AG08396 (cell line): ENCODE data around the gene MCEMP1.
"Not testable (repeated sequence)": the region's sequence is repeated elsewhere in the genome, so short reads cannot be mapped to it uniquely, and the experiment has no call there.

Source experiments
- DNase-seq: peaks from one replicate; pipeline ENCODE4 v3.0.0; 2012; ENCODE audit warnings: low spot score, mixed read lengths

Gene MCEMP1

GRCh38 chr19:7643629-7644549, 33.0 kb upstream of the MCEMP1 start:
- DNase-seq, result not testable (repeated sequence)

DNA sequence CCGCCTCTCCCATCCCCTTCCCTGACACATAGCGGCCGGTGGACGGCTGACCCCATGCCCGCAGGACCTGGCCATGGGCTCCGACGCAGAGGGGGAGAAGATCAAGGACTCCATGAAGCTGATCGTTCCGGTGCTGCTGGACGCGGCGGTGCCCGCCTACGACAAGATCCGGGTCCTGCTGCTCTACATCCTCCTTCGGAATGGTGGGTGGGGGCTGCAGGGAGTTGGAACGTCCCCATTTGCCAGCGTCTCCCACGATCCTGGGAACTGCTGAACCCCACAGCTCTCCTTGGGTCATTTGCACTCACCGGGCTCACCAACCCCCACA, 32.4 kb upstream of the MCEMP1 start:
- DNase-seq, result no peak

GRCh38 chr19:7645163-7645562, 31.7 kb upstream of the MCEMP1 start:
- DNase-seq, result no peak

- DNase-seq, result no peak
These were observed 31.0 kb upstream of the MCEMP1 start for GRCh38 chr19:7645656-7646425.

DNA sequence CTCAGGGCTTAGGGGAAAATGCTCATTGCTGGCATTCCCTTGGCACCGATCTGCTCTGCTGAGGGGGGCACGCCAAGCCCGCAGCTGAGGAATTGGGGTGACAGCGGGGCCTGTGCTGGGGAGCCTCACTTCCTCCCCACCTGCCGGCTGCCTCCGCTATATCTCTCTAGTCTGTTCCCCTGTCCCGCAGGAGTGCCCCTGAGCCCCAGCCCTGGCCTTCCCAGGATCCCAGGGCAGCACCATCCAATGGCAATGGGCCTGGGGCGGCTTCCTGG, 30.5 kb upstream of the MCEMP1 start:
- DNase-seq, result no peak

DNA sequence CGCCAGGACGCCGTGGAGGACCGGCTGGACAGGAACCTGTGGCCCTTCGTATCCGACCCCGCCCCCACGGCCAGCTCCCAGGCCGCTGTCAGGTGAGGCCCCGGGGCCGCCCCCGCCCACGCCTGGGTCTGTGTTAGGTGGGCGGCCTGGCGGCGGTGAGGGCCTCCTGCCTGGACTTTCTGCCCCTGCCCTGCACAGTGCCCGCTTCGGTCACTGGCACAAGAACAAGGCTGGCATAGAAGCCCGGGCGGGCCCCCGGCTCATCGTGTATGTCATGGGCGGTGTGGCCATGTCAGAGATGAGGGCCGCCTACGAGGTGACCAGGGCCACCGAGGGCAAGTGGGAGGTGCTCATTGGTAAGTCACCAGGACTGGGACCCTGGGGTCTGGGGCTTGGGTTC, 29.7 kb upstream of the MCEMP1 start:
- DNase-seq, result no peak

DNA sequence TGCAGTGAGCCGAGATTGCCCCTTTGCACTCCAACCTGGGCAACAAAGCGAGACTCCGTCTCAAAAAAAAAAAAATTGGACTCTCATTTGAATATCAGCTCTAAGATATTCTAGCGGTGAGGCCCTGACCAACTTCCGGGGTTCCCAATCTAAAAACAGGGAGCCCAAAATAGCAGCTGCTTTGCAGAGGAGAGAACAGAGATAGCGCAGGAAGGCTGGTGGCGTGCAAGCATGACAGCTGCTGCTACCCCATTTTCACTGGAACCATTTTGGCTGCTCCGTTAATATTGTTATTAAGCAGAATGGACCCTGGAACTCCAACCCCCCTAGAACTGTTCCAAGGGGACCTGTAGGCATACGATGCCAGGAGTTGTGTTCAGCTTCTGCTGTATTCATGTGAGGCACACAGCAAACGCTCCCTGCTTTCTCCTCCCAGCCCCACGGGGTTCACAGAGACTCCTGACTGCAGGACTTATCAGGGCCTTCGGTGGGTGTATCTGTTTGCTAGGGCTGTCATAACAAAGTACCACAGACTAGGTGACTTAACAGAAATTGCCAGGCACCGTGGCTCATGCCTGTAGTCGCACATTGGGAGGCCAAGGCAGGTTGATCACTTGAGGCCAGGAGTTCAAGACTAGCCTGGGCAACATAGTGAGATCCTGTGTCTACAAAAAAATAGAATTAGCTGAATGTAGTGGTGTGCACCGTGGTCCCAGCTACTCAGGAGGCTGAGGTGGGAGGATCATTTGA, 28.4 kb upstream of the MCEMP1 start:
- no peak for DNase-seq

DNA sequence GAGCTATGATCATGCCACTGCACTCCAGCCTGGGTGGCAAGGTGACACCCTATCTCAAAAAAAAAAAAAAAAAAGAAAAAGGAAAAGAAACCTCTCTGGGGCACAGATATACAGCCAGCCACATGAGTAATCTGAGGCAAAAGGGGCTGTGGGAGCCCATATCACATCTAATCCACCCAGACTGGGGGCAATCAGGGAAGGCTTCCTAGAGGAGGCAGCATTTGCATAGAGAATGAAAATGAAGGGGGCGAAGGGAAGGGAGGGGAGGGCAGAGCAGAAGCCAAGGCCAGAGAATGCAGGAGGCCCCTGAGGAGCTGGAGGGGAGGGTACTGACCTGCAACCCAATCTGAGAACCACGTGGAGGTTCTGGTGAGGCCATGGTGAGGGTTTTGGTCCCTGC, 26.7 kb upstream of the MCEMP1 start:
- no peak for DNase-seq

DNA sequence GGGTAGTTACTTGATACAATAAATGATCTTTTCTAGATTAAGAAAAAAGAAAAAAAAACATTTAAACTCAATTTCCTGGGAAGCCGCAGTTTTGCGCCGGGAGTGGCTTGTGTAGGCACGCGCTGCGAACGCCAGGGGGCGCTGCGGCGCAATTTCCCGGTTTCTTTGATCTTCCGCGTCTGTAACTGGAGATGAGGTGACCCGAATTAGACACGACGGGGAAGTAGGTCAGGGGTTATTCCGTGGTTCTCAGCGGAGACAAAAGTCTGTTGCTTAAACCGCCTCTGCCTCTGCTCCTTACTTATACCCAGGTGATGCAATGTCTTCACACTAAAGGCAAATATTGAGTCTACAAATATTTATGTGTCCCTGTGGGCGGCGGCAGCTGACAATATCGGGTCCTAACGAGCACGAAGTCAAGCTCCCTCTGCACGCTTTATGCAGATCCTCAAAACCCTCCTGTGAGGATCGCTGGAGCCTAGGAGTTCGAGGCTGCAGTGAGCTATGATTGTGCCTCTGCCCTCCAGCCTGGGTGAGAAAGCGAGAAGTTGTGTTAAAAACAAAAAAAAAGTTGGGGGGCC, 24.7 kb upstream of the MCEMP1 start:
- peak; percentile 88 for DNase-seq

DNA sequence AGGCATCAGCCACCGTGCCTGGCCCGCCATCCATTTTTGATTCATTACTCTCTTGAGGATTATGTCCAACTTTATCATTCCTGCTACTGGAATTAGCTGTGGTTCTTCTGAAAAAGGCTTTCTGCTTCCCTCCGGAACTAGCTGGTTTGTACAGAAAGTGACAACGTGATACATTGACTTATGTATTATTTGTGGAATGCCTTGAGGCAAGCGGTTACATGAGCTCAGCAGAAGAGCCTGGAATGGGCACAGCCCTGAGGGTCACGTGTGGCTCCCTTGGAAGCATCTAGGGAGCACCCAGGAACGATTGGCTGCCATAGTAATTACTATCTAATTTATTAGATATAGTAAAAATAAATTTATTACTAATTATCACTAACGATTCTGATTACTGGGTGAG, 22.5 kb upstream of the MCEMP1 start:
- no peak for DNase-seq

DNA sequence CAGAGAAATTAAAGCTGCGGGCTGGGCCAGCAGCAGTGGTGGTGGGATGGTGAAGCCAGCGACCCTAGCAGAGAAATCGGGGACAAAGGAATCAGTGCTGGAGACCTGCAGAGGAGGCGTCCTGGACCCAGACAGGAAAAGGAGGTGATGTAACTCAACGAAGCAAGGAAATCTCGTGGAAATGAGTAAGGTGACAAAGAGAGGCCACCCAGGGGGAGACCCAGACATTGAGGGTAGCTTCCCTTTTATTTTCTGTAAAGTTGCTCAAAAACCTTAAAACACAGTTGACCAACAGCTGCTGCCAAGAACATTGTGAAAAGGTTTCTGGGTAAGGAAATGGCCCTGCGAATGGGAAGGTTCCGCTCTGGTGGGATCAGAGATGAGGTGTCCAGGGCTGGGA, 21.3 kb upstream of the MCEMP1 start:
- DNase-seq, result no peak

DNA sequence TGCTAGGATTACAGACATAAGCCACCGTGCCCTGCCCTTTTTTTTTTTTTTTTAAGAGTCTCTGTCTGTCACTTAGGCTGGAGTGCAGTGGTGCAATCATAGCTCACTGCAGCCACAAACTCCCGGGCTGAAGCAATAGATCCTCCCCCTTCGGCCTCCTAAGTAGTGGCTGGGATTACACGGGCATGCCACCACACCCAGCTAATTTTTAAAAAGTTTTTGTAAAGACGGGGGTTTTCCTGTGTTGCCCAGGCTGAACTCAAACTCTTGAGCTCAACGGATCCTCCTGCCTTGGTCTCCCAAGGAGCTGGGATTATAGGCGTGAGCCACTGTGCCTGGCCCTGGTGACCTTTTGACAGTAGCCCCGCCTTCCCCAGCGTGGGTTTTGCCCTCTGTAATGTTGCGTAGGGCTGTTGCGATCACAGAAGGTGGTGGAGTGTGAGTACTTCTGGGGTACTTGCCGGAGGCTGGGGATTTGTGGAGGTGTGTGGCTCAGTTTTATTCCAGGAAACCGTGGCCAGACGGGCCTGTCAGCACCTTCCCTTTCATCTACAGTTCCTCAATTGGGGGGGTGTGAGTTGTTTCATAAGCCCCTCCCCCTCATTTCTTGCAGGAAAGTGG, 19.6 kb upstream of the MCEMP1 start:
- DNase-seq, result no peak

DNA sequence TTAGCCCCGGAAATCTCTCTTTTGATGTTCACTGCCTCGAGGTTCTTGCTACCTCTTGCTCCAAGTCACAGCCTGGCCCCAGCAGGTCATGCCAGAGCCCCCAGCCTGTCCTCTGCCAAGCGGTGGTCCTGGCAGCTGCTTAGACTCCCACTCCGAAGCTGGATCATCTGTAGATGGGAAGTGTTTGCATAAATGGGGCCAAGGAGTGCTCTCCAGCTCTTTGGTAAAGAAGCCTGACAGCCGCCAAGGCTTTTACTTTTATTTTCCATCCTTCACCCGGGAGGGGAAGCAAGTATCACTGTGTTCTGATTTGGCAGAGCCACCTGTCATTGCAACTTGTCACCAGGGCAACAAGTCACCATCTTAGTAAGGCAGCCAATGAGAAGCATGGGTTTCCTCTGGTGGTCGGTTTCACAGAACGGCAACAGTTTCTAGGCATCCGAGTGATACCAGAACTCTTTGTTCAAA, 18.6 kb upstream of the MCEMP1 start:
- no peak for DNase-seq

DNA sequence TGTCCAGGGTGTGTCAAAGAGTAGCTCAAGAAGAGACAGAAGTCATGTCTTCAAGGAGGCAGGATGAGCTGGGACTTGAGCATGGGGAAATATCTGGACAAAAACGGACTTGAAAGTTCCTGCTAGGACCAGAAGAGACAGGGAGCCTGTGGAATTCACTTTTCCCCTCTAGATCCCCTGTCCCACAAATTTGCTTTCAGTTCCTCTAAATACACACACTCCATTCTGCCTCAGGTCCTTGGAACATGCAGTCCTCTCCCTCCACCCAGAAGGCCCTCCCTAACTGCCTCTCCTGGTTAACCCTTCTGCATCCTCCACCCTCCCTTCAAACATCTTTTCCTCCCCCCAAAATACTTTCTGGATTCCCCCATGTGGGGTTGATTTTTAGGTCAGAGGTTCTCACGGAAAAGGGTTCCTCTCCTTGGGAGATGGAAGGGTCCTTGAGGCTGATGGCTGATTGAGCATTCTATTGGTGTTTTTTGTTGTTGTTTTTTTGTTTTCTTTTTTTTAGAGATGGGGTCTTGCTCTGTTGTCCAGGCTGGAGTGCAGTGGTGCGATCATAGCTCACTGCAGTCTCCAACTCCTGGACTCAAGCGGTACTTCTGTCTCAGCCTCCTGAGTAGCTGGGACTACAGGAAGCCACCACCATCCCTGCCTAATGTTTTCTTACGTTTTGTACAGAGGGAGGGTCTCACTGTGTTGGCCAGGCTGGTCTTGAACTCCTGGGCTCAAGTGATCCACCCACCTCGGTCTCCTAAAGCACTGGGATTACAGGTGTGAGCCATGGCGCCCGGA, 14.9 kb upstream of the MCEMP1 start:
- no peak for DNase-seq

- DNase-seq, result no peak
These were observed 14.2 kb upstream of the MCEMP1 start for GRCh38 chr19:7662657-7663056.

- DNase-seq, result no peak
These were observed 13.2 kb upstream of the MCEMP1 start for GRCh38 chr19:7663706-7664105.

GRCh38 chr19:7665076-7665475, 11.8 kb upstream of the MCEMP1 start:
- DNase-seq, result no peak

DNA sequence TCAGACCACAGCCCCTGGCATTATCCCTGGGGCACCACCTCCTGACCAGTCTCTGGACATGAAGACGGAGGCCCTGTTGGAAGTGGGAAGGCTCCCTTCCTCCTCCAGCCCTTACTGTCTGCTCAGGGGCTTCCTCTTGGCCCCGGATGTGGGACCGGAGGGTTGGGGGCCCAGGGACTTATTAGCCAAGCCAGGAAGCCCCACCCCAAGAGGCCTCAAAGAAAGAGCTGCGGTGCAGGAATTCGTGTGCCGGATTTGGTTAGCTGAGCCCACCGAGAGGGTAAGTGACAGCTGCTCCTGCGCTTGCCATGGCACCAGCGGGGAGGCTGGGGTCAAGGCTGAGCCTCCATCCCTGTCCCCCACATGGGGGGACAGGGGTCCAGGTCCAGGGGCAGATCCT, 8.0 kb upstream of the MCEMP1 start, which contains the start of gene RETN:
Gene RETN, plus strand, starts transcription at position 208 of the 400 bp plus-strand sequence. CDS start 278 bp downstream, outside the sequence.
- DNase-seq, result no peak

GRCh38 chr19:7669641-7670040, 7.2 kb upstream of the MCEMP1 start:
- no peak for DNase-seq

GRCh38 chr19:7670150-7670783, 6.6 kb upstream of the MCEMP1 start:
- no peak for DNase-seq

- DNase-seq, result no peak
These were observed 6.1 kb upstream of the MCEMP1 start for GRCh38 chr19:7670790-7671189.
